Thymus (tissue), 11 donors: ENCODE measurements around the gene SRM. TPM values are rescaled to one million over a fixed set of nuclear protein-coding genes. Genes with fewer than 3 reads are reported as not detected.
"Not testable (repeated sequence)": the region's sequence is repeated elsewhere in the genome, so short reads cannot be mapped to it uniquely, and the experiment has no call there.

Experiments used
- DNase-seq, 9 donors: peaks; one replicate each; pipeline ENCODE4 v3.0.0-alpha.2; 2013; ENCODE audit warnings: low spot score in 9 of 9, low read depth in 6 of 9, missing footprints in 1 of 9
- H3K27ac ChIP-seq, 2 donors: one replicate each; pipeline ENCODE4 v1.5.1; 2013; ENCODE audit warnings: control low read depth in 1 of 2, low read depth in 1 of 2, low read length in 1 of 2, mild to moderate bottlenecking in 1 of 2, moderate library complexity in 1 of 2
- H3K27me3 ChIP-seq, 2 donors: one replicate each; pipeline ENCODE4 v1.5.1; 2013; ENCODE audit warnings: low read length in 1 of 2; ENCODE audit not compliant: control insufficient read depth in 2 of 2, insufficient read depth in 1 of 2
- H3K36me3 ChIP-seq, 2 donors: one replicate each; pipeline ENCODE4 v1.5.1; 2013; ENCODE audit warnings: low read length in 1 of 2, mild to moderate bottlenecking in 1 of 2, moderate library complexity in 1 of 2; ENCODE audit not compliant: control insufficient read depth in 2 of 2, insufficient read depth in 2 of 2
- H3K4me1 ChIP-seq, 2 donors: one replicate each; pipeline ENCODE4 v1.5.1; 2013; ENCODE audit warnings: low read length in 2 of 2; ENCODE audit not compliant: control insufficient read depth in 2 of 2, insufficient read depth in 2 of 2
- H3K4me3 ChIP-seq, 2 donors: one replicate each; pipeline ENCODE4 v1.5.1; 2013; ENCODE audit warnings: low read length in 2 of 2, control low read depth in 1 of 2, mild to moderate bottlenecking in 1 of 2
- H3K9me3 ChIP-seq, 2 donors: one replicate each; pipeline ENCODE4 v1.5.1; 2013; ENCODE audit warnings: low read length in 1 of 2, mild to moderate bottlenecking in 1 of 2; ENCODE audit not compliant: control insufficient read depth in 2 of 2, insufficient read depth in 1 of 2
- WGBS: extraction: QIAGEN DNeasy Blood & Tissue Kit; methylation state at CpG from one replicate; pipeline ENCODE4 v1.1.7; 2013; 5-methylcytosine and 5-hydroxymethylcytosine counted together
- polyA plus RNA-seq: library from polyadenylated mRNA; stranded (reverse); fragments of 200-250 nt; gene quantifications from one replicate; pipeline ENCODE4 v1.2.3, GENCODE V29; 2013
- total RNA-seq: library from RNA; stranded (reverse); fragments of 120-200 nt; gene quantifications from one replicate; pipeline ENCODE4 v1.2.4, GENCODE V29; 2013
- donor health status: healthy.

SRM gene
- total and polyA plus RNA-seq, 2 donors: 13.1 to 62.9 TPM

GRCh38 chr1:11052839-11053757 lies 6.7 kb downstream of the SRM start:
- no peak overlapping the region for H3K4me3 ChIP-seq
- 44% methylated on average over 29 of the region's 29 CpGs for WGBS
- peaks cover 0 to 9% of the 10 kb centered on the region in 2 donors for H3K27me3 ChIP-seq
- peaks cover 13 to 20% of the 10 kb centered on the region in 2 donors for H3K36me3 ChIP-seq
- H3K9me3 ChIP-seq: no peaks in the 10 kb centered on the region
- no peak for DNase-seq
- no peaks in the 10 kb centered on the region for H3K4me1 ChIP-seq
- no peak overlapping the region for H3K27ac ChIP-seq

GRCh38 chr1:11051781-11052511 lies 7.9 kb downstream of the SRM start:
- Histone ChIP-seq H3K9me3 (no peaks in the 10 kb centered on the region), H3K4me3 (no peak overlapping the region), H3K4me1 (no peaks in the 10 kb centered on the region), H3K27ac (no peak overlapping the region), H3K27me3 (peaks cover 0 to 9% of the 10 kb centered on the region in 2 donors), H3K36me3 (peaks cover 13 to 18% of the 10 kb centered on the region in 2 donors)
- 67% methylated on average over 19 of the region's 19 CpGs for WGBS
- DNase-seq: no peak

- not testable (repeated sequence) for H3K27ac ChIP-seq
These were observed 8.7 kb downstream of the SRM start for GRCh38 chr1:11051121-11051520.

GRCh38 chr1:11046625-11047365 lies 13.0 kb downstream of the SRM start, which contains the start of gene MASP2:
TSS of gene MASP2 (minus strand) at chr1:11047239. CDS start at chr1:11047207, 32 bp downstream.
- Histone ChIP-seq H3K27ac (no peak within 1 kb of the TSS), H3K4me1 (no peaks in the 10 kb centered on the region), H3K9me3 (peaks cover 0 to 1% of the 10 kb centered on the region in 2 donors), H3K36me3 (no peaks in the 10 kb centered on the region), H3K27me3 (no peaks in the 10 kb centered on the region), H3K4me3 (no peak within 1 kb of the TSS)
- no peak for DNase-seq
- 96% methylated on average over 28 of the region's 28 CpGs for WGBS

More at GRCh38 chr1:11051121-11051520, 8.7 kb downstream of the SRM start:
- 96% methylated on average over 10 of the region's 10 CpGs for WGBS
- not testable (repeated sequence) for H3K9me3 ChIP-seq, H3K4me3 ChIP-seq, H3K4me1 ChIP-seq, H3K27me3 ChIP-seq, DNase-seq
- H3K36me3 ChIP-seq: peaks cover 9 to 13% of the 10 kb centered on the region in 2 donors

GRCh38 chr1:11046270-11046566 lies 13.6 kb downstream of the SRM start:
- no peak for DNase-seq
- Histone ChIP-seq H3K27ac (no peak overlapping the region), H3K27me3 (no peaks in the 10 kb centered on the region), H3K36me3 (no peaks in the 10 kb centered on the region), H3K9me3 (peaks cover 0 to 1% of the 10 kb centered on the region in 2 donors), H3K4me3 (no peak overlapping the region), H3K4me1 (no peaks in the 10 kb centered on the region)
- WGBS: 96% methylated on average over 8 of the region's 8 CpGs

- WGBS: 82% methylated on average over 32 of the region's 32 CpGs
- Histone ChIP-seq H3K4me3 (no peak overlapping the region), H3K36me3 (no peaks in the 10 kb centered on the region), H3K27ac (no peak overlapping the region), H3K9me3 (peaks cover 0 to 1% of the 10 kb centered on the region in 2 donors), H3K4me1 (no peaks in the 10 kb centered on the region), H3K27me3 (no peaks in the 10 kb centered on the region)
- DNase-seq: no peak
These were observed 14.2 kb downstream of the SRM start for GRCh38 chr1:11045428-11046269.

- Histone ChIP-seq H3K4me1 (no peaks in the 10 kb centered on the region), H3K27me3 (no peaks in the 10 kb centered on the region), H3K36me3 (no peaks in the 10 kb centered on the region), H3K9me3 (peaks cover 0 to 1% of the 10 kb centered on the region in 2 donors), H3K4me3 (no peak overlapping the region), H3K27ac (no peak overlapping the region)
- no peak for DNase-seq
- WGBS: 88% methylated on average over 16 of the region's 16 CpGs
These were observed 14.9 kb downstream of the SRM start for GRCh38 chr1:11044849-11045427.
